Loucy (cell line): ENCODE measurements around the gene EXD3.
"Not testable (repeated sequence)": the region's sequence is repeated elsewhere in the genome, so short reads cannot be mapped to it uniquely, and the experiment has no call there.

Experiments
- H2AFZ ChIP-seq: fragments of 200-600 bp; sonication (generic); 2 replicates; pipeline ENCODE4 v1.6.0; 2016; ENCODE audit warnings: antibody characterized with exemption, mild to moderate bottlenecking, low read length, moderate library complexity
- H3F3A ChIP-seq: fragments of 200-600 bp; 2 replicates; pipeline ENCODE4 v1.6.0; 2016; ENCODE audit warnings: antibody characterized with exemption, low read depth, mild to moderate bottlenecking
- H3K27me3 ChIP-seq: fragments of 200-600 bp; sonication (generic); 2 replicates; pipeline ENCODE4 v1.6.1; 2014; ENCODE audit warnings: low read length, mild to moderate bottlenecking; ENCODE audit not compliant: insufficient read depth, poor library complexity, severe bottlenecking
- H3K36me3 ChIP-seq: fragments of 200-600 bp; sonication (generic); 2 replicates; pipeline ENCODE4 v1.6.1; 2016; ENCODE audit warnings: low read length; ENCODE audit not compliant: insufficient read depth
- H3K4me1 ChIP-seq: fragments of 200-600 bp; sonication (generic); 2 replicates; pipeline ENCODE4 v1.5.1; 2014; ENCODE audit warnings: low read length, mild to moderate bottlenecking; ENCODE audit not compliant: insufficient read depth, poor library complexity, severe bottlenecking
- H3K4me2 ChIP-seq: fragments of 200-600 bp; sonication (generic); 2 replicates; pipeline ENCODE4 v1.6.0; 2014; ENCODE audit warnings: antibody characterized with exemption, low read length, low read depth, mild to moderate bottlenecking; ENCODE audit not compliant: poor library complexity, severe bottlenecking
- H3K4me3 ChIP-seq: fragments of 200-600 bp; sonication (generic); 2 replicates; pipeline ENCODE4 v1.5.1; 2014; ENCODE audit warnings: low read length, mild to moderate bottlenecking, mixed read lengths; ENCODE audit not compliant: poor library complexity, severe bottlenecking
- H3K79me2 ChIP-seq: fragments of 200-600 bp; sonication (generic); 2 replicates; pipeline ENCODE4 v1.6.1; 2014; ENCODE audit warnings: low read length; ENCODE audit not compliant: insufficient read depth
- H3K9ac ChIP-seq: fragments of 200-600 bp; sonication (generic); 2 replicates; pipeline ENCODE4 v1.6.0; 2014; ENCODE audit warnings: mild to moderate bottlenecking, low read depth, low read length, moderate library complexity; ENCODE audit not compliant: poor library complexity, severe bottlenecking
- H3K9me2 ChIP-seq: fragments of 200-600 bp; sonication (generic); replicated peaks from 2 replicates; pipeline ENCODE4 v1.6.1; 2016; ENCODE audit warnings: low read depth, low read length, mixed read lengths
- H3K9me3 ChIP-seq: fragments of 200-600 bp; sonication (generic); 2 replicates; pipeline ENCODE4 v1.6.1; 2014; ENCODE audit warnings: mild to moderate bottlenecking, antibody characterized with exemption, low read length, low read depth; ENCODE audit not compliant: insufficient read depth
- H4K20me1 ChIP-seq: fragments of 200-600 bp; sonication (generic); 2 replicates; pipeline ENCODE4 v1.6.0; 2014; ENCODE audit warnings: antibody characterized with exemption, low read length, mild to moderate bottlenecking; ENCODE audit not compliant: insufficient read depth, poor library complexity, severe bottlenecking
- EZH2phosphoT487 ChIP-seq: fragments of 200-600 bp; IDR thresholded peaks from 2 replicates; pipeline ENCODE4 v1.6.1; 2018; ENCODE audit warnings: antibody characterized with exemption, mild to moderate bottlenecking, moderate library complexity, borderline replicate concordance
- TF ChIP-seq, protein P1 (sequence below): fragments of 200-600 bp; sonication (generic); conservative IDR thresholded peaks from 2 replicates; pipeline ENCODE4 v1.5.1; 2014; ENCODE audit warnings: mild to moderate bottlenecking, antibody characterized with exemption, low read length

Gene EXD3

DNA sequence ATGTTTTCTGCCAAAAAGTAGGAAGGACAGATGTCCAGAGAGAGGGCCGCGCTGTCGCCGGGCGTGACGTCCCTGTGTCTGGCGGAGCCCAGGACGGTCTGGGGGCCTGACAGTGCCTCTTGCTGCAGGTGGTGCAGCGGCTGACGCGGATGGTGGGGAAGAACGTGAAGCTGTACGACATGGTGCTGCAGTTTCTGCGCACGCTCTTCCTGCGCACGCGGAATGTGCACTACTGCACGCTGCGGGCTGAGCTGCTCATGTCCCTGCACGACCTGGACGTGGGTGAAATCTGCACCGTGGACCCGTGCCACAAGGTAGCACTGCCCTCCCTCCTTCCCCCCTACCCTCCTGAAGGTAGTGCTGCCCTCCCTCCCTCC lies 160.1 kb downstream of the EXD3 start:
- Histone ChIP-seq H3K9ac (no peak overlapping the region), H3K9me3 (no peaks in the 10 kb centered on the region), H3K4me3 (no peak overlapping the region), H3K79me2 (peaks cover 9% of the 10 kb centered on the region; the same call in 1 of the 2 replicates), H3F3A (no peaks in the 10 kb centered on the region), H4K20me1 (peaks cover 2% of the 10 kb centered on the region), H3K4me2 (no peak overlapping the region), H3K36me3 (peaks cover 4% of the 10 kb centered on the region; the same call in 1 of the 2 replicates), H2AFZ (no peak overlapping the region), H3K4me1 (peaks cover 7% of the 10 kb centered on the region), H3K9me2 (no peaks in the 10 kb centered on the region), H3K27me3 (no peaks in the 10 kb centered on the region)
- no peak for TF ChIP-seq EZH2phosphoT487
- TF ChIP-seq, protein P1, sequence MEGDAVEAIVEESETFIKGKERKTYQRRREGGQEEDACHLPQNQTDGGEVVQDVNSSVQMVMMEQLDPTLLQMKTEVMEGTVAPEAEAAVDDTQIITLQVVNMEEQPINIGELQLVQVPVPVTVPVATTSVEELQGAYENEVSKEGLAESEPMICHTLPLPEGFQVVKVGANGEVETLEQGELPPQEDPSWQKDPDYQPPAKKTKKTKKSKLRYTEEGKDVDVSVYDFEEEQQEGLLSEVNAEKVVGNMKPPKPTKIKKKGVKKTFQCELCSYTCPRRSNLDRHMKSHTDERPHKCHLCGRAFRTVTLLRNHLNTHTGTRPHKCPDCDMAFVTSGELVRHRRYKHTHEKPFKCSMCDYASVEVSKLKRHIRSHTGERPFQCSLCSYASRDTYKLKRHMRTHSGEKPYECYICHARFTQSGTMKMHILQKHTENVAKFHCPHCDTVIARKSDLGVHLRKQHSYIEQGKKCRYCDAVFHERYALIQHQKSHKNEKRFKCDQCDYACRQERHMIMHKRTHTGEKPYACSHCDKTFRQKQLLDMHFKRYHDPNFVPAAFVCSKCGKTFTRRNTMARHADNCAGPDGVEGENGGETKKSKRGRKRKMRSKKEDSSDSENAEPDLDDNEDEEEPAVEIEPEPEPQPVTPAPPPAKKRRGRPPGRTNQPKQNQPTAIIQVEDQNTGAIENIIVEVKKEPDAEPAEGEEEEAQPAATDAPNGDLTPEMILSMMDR, result no peak

DNA sequence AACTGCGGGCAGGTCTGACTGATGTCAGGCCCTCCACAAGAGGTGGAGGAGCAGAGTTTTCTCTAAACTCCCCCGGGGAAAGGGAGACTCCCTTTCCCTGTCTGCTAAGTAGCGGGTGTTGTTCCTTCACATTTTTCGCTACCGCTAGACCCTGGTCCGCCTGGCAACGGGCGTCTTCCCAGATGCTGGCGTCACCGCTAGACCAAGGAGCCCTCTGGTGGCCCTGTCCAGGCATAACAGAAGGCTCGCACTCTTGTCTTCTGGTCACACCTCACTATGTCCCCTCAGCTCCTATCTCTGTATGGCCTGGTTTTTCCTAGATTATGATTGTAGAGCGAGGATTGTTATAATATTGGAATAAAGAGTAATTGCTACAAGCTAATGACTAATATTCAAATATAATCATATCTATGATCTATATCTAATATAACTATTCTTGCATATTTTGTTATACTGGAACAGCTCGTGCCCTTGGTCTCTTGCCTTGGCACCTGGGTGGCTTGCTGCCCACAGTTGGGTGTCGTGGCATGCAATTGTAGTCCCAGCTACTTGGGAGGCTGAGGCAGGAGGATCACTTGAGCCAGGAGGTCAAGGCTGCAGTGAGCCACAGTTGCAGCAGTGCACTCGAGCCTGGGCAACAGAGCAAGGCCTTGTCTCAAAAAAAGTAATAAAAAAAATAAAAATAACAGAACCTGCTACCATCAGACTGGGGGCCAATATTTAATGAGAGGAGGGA lies 160.6 kb downstream of the EXD3 start:
- not testable (repeated sequence) for H3K4me2 ChIP-seq, H3F3A ChIP-seq, H3K79me2 ChIP-seq, H3K9me2 ChIP-seq, H3K27me3 ChIP-seq, H4K20me1 ChIP-seq, H3K9me3 ChIP-seq, H3K4me1 ChIP-seq, H3K4me3 ChIP-seq, H2AFZ ChIP-seq, H3K9ac ChIP-seq, H3K36me3 ChIP-seq
- TF ChIP-seq, protein P1, result peak; percentile 40
